ENCODE measurements around the gene CHFR. TPM values are rescaled to one million over a fixed set of nuclear protein-coding genes. Genes with fewer than 3 reads are reported as not detected.

The CHFR gene
- total RNA-seq, 4 donors from 2014 or later: 6.1 to 54.0 (median 21.5) TPM

GRCh38 chr12:132828706-132829534 lies 58.5 kb downstream of the CHFR start, which contains the start of gene GOLGA3:
Gene GOLGA3, minus strand, starts transcription at chr12:132828869. Its CDS starts 6,741 bp downstream, at chr12:132822128.
- DNase-seq: peak; percentile 92
- peaks cover 0 to 21% of the 10 kb centered on the region in 2 donors for H3K4me1 ChIP-seq
- no peaks in the 10 kb centered on the region for H3K9me3 ChIP-seq
- intact Hi-C loops (cut with DNase I; ENCODE audit: low total_unique reads): no loop called here
- no peaks in the 10 kb centered on the region for H3K36me3 ChIP-seq
- peak within 1 kb of the TSS; percentile 97 to 99 for H3K27ac ChIP-seq
- H3K4me3 ChIP-seq: peak within 1 kb of the TSS; percentile 78 to 81
- H3K27me3 ChIP-seq: no peaks in the 10 kb centered on the region
- TF ChIP-seq POLR2A (IDR thresholded peaks at IDR 0.05): peak; percentile 22 to 72
- TF ChIP-seq CTCF (IDR thresholded peaks at IDR 0.05): peak in 1 of 4 experiments; percentile 38

DNA sequence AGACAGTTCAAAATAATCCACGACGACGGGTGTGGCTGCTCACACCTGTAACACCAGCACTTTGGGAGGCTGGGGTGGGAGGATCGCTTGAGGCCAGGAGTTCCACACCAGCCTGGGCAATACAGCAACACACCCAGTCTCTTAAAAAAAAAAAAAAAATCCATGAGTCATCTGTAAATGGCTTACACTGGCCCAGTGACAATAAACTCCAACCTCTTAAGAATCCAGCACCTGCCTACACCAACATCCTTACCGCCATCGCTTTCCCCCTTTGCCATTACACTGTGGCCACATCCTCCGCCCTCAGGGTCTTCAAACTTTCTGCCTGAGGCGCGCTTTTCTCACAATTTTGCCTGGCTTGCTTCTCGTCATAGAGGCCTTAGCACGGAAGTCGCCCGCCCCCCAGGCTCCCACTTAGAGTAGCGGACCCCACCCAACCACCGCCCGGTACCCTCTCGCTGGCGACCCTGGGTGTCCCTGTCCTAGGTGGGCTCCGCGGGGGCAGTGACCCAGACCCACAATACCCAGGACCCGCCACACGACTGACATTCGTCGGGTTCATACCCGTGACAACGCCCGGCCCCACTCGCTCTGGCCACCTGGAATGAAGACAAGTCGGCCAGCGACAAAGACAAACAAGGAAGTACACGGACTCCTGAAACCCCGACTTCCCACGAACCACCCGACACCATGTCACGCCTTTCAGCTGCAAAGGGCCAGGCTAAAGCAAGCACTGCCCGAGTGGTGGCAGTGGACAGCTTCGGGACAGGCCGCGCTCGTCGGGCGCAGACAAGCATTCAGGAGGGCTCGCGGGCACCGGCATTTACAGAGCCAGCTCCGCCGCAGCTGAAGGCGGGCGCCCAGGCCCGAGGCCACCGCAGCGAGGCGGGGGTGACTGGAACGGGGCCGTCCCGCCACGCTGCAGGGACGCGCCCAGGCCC lies 59.4 kb downstream of the CHFR start:
- H3K36me3 ChIP-seq: no peaks in the 10 kb centered on the region
- TF ChIP-seq CTCF (IDR thresholded peaks at IDR 0.05) (no peak), POLR2A (IDR thresholded peaks at IDR 0.05) (no peak)
- DNase-seq: peak in 1 of 2 donors; percentile 28

DNA sequence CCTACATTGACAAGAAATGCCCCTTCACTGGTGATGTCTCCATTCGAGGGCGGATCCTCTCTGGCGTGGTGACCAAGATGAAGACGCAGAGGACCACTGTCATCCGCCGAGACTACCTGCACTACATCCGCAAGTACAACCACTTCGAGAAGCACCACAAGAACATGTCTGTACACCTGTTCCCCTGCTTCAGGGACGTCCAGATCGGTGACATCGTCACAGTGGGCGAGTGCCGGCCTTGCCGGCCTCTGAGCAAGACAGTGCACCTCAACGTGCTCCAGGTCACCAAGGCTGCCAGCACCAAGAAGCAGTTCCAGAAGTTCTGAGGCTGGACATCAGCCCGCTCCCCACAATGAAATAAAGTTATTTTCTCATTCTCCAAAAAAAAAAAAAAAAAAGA lies 61.5 kb downstream of the CHFR start:
- Histone ChIP-seq H3K4me1 (peaks cover 0 to 21% of the 10 kb centered on the region in 2 donors), H3K27me3 (no peaks in the 10 kb centered on the region), H3K27ac (no peak overlapping the region), H3K36me3 (no peaks in the 10 kb centered on the region), H3K4me3 (no peak overlapping the region), H3K9me3 (no peaks in the 10 kb centered on the region)
- no peak for DNase-seq
- TF ChIP-seq POLR2A (IDR thresholded peaks at IDR 0.05) (no peak), CTCF (IDR thresholded peaks at IDR 0.05) (no peak)
- intact Hi-C loops (cut with DNase I; ENCODE audit: low total_unique reads): no loop called here

More for the DNA sequence above, 59.4 kb downstream of the CHFR start:
- intact Hi-C loops (cut with DNase I; ENCODE audit: low total_unique reads): no loop called here
- Histone ChIP-seq H3K27ac (peak overlapping the region; percentile 97 to 99), H3K4me1 (peaks cover 0 to 21% of the 10 kb centered on the region in 2 donors), H3K4me3 (peak overlapping the region; percentile 78 to 81), H3K27me3 (no peaks in the 10 kb centered on the region), H3K9me3 (no peaks in the 10 kb centered on the region)

DNA sequence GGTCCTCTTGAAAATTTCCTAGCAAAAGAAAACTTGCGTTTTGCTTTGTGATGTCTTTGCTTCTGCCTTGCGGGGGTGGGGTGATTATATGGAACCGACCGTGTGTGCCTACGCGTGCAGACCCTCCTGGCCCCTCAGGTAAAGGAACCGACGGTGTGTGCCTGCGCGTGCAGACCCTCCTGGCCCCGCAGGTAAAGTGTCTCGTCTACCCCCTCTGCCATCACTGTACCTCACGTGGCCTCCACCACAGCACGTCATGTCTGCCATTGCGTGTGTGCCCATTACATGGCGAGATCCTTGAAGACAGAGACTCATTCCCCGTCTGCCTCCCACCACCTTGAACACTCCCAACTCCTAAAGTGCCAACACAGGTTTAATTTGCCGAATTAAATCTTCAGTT lies 62.3 kb downstream of the CHFR start:
- no peaks in the 10 kb centered on the region for H3K9me3 ChIP-seq
- no peaks in the 10 kb centered on the region for H3K36me3 ChIP-seq
- intact Hi-C loops (cut with DNase I; ENCODE audit: low total_unique reads): no loop called here
- TF ChIP-seq CTCF (IDR thresholded peaks at IDR 0.05) (no peak), POLR2A (IDR thresholded peaks at IDR 0.05) (no peak)
- H3K4me3 ChIP-seq: no peak overlapping the region
- no peak for DNase-seq
- H3K4me1 ChIP-seq: peaks cover 0 to 21% of the 10 kb centered on the region in 2 donors
- H3K27me3 ChIP-seq: no peaks in the 10 kb centered on the region
- H3K27ac ChIP-seq: no peak overlapping the region

Measured in uterus (tissue), 4 donors.